Measurements from ENCODE around the gene TMBIM1. TPM values are rescaled to one million over a fixed set of nuclear protein-coding genes. Genes with fewer than 3 reads are reported as not detected.

The TMBIM1 gene
- total and polyA plus RNA-seq, 8 donors: 56.6 to 196 (median 159) TPM

DNA sequence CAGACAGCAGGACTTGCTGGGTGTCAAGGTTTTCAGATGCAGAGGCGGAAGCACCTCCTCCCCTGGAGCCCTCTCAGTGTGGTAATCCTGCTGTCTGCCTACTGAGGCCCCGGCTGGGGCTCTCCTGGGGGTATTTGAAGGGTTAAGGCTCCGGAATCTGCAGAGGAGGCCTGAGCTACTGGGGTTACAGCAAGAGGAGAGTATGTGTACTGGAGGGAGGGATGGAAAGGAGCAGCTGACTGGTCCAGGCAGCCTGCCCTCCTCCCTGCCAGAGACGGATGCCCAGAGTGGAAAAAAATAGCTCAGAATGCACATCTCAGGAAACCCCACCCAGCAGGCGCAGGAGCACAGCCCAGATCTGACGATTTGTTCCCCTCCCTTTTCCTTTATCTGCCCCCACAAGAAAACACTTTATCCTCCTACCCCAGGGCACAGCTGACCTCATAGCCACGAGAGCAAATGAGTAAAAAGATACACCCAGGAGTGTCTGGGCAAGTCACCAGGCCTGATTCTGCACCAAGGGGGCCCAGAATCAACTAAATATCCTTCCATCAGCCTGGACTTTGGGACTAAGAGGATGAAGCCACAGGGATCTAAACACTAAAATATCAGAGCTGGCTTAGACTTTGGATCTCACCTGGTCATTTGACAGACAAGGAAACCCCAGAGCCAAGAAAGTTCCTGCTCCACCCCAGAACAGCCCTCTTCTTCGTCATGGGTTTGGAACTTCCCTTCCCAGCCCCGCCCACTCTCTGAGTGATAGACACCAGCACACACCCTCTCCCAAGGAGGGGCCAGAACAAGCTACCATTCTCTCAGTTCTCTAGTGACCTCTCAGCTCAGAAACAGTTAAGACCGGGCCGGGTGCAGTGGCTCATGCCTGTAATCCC, 5.5 kb downstream of the TMBIM1 start:
- ATAC-seq (peak; percentile 60 to 71 (median 66)), FAIRE-seq (peak; percentile 53), DNase-seq (peak in 5 of 6 donors; percentile 83 to 94 (median 92))
- Histone ChIP-seq H3K27me3 (no peaks in the 10 kb centered on the region), H3K9me3 (no peaks in the 10 kb centered on the region), H3K4me1 (peaks cover 68 to 82% (median 80%) of the 10 kb centered on the region in 3 donors), H3K27ac (peak overlapping the region; percentile 73 to 100 (median 88)), H3K4me3 (peak overlapping the region in 2 of 4 donors; percentile 11 to 32), H3K36me3 (no peaks in the 10 kb centered on the region)
- intact Hi-C loops (cut with DNase I): no loop called here
- TF ChIP-seq, protein P1, sequence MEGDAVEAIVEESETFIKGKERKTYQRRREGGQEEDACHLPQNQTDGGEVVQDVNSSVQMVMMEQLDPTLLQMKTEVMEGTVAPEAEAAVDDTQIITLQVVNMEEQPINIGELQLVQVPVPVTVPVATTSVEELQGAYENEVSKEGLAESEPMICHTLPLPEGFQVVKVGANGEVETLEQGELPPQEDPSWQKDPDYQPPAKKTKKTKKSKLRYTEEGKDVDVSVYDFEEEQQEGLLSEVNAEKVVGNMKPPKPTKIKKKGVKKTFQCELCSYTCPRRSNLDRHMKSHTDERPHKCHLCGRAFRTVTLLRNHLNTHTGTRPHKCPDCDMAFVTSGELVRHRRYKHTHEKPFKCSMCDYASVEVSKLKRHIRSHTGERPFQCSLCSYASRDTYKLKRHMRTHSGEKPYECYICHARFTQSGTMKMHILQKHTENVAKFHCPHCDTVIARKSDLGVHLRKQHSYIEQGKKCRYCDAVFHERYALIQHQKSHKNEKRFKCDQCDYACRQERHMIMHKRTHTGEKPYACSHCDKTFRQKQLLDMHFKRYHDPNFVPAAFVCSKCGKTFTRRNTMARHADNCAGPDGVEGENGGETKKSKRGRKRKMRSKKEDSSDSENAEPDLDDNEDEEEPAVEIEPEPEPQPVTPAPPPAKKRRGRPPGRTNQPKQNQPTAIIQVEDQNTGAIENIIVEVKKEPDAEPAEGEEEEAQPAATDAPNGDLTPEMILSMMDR (IDR thresholded peaks at IDR 0.05): no peak
- WGBS, 2 donors: 6 to 9% methylated on average over 11 of the region's 11 CpGs

DNA sequence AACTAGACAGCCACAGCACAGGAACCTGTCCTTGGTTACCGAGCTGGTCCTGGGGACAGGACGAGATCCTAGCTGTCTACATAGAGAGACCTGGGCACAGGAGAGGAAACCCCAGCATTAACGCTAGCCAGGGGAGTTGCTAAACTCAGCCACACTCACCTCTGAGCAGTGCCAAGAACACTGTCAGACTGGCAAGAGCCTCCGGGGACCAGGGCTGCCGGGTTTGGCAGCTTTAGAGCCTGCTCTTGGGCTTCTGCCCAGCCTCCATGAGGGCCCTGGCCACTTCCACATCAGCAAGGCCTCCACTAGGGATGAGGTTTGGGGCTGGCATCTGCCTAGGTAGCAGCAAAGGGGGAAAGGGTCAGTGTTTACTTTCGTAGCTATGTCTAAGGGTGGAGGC, 6.7 kb downstream of the TMBIM1 start:
- intact Hi-C loops (cut with DNase I): no loop called here
- H3K9me3 ChIP-seq: no peaks in the 10 kb centered on the region
- DNase-seq: peak in 5 of 6 donors; percentile 71 to 87 (median 84)
- peak overlapping the region in 1 of 4 donors; percentile 32 for H3K4me3 ChIP-seq
- WGBS, 2 donors: 5 to 10% methylated on average over 6 of the region's 6 CpGs
- peaks cover 71 to 88% (median 83%) of the 10 kb centered on the region in 3 donors for H3K4me1 ChIP-seq
- TF ChIP-seq, protein P1 (IDR thresholded peaks at IDR 0.05): no peak
- H3K27me3 ChIP-seq: no peaks in the 10 kb centered on the region
- H3K27ac ChIP-seq: peak overlapping the region; percentile 73 to 100 (median 88)
- H3K36me3 ChIP-seq: peaks cover 0 to 4% (median 0%) of the 10 kb centered on the region in 3 donors
- FAIRE-seq: no peak
- peak; percentile 31 to 52 (median 32) for ATAC-seq

DNA sequence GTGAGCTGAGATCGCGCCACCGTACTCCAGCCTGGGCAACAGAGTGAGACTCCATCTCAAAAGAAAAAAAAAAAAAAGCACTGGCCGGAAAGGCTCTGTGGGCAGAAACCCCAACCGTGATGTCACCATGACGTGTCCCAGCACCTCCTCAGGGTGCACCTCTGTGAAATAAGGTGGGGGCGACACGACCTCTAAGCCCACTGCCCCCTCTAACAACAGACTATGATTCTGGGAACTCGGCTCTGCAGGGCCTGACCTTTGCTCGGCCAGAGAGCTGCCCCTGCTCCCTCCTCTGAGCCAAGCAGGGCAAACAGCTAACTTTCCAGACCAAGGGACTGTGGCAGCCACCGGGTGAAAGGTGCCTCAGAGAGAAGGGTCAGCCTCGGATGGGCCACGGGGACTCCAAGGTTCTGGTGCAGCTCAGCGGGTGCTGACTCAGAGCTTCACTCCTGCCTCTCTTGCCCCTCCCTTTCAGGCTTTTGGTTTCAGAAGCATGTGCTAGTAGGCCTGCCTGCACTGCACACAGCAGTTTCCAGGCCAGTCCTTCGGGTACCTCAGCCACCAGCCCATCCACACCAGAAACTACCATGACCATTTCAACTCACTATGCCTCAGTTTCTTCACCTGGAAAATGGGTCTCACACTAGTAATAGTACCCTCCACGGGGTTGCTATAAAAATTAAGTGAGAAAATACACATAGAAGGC, 8.0 kb downstream of the TMBIM1 start:
- TF ChIP-seq, protein P1 (IDR thresholded peaks at IDR 0.05): no peak
- Histone ChIP-seq H3K4me3 (peak overlapping the region in 2 of 4 donors; percentile 8 to 19), H3K27me3 (no peaks in the 10 kb centered on the region), H3K27ac (peak overlapping the region; percentile 88 to 100 (median 93)), H3K36me3 (peaks cover 0 to 18% (median 9%) of the 10 kb centered on the region in 3 donors), H3K9me3 (no peaks in the 10 kb centered on the region), H3K4me1 (peaks cover 71 to 79% (median 76%) of the 10 kb centered on the region in 3 donors)
- DNase-seq: peak in 5 of 6 donors; percentile 63 to 76 (median 69)
- no peak for FAIRE-seq
- ATAC-seq: peak; percentile 7 to 34 (median 19)
- intact Hi-C loops (cut with DNase I): no loop called here
- WGBS, 2 donors: 34 to 38% methylated on average over 16 of the region's 16 CpGs

DNA sequence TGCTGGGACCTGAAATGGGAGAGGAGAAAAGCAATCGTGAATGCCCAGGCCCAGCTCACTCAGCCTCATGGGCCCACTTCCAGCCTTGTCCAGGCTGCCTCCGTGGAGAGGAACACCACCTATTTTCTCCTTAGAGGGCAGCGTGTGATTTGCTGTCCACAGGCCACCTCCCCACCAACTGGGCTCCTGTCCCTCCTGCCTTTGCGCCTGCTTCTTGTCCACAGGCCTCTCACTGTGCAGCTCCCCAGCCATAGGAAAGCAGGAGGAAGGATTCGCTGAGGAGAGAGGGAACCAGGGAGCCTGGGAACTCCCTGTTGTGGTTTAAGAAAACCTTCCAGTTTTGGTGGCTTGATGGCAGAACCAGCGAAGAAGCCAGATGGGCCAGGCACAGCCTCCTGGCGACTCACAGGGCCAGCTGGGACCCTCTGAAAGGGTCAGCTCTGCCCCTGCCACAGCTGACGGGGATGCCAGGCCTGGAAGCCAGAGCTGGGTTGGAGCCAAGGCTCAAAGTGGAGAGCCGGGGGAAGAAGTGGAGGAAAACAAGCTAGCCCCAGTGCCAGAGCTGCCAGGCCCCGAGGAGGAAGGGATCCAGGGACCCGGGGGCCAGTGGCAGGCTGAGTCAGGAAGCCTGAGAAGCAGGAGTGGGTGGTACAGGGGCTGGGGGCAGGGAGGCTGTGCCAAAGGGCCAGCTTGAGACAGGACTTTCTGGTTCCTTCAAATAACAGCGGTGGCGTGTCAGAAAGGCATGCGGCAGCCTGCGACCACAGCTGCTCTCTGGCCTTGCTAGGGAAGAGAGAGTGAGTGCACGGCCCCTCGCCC, 9.9 kb downstream of the TMBIM1 start:
- no peaks in the 10 kb centered on the region for H3K27me3 ChIP-seq
- H3K27ac ChIP-seq: peak overlapping the region; percentile 88 to 100 (median 93)
- no peak for FAIRE-seq
- peak; percentile 59 to 74 (median 65) for ATAC-seq
- WGBS, 2 donors: 19% methylated on average over 17 of the region's 17 CpGs
- H3K9me3 ChIP-seq: no peaks in the 10 kb centered on the region
- peak overlapping the region in 1 of 4 donors; percentile 3 for H3K4me3 ChIP-seq
- intact Hi-C loops (cut with DNase I): no loop called here
- TF ChIP-seq, protein P1 (IDR thresholded peaks at IDR 0.05): no peak
- DNase-seq: peak; percentile 84 to 97 (median 94)
- peaks cover 3 to 37% (median 28%) of the 10 kb centered on the region in 3 donors for H3K36me3 ChIP-seq
- peaks cover 55 to 60% (median 57%) of the 10 kb centered on the region in 3 donors for H3K4me1 ChIP-seq
